Erythroblast (primary cell): Measurements from ENCODE around the gene COL25A1.

Experiments used
- GATA1 ChIP-seq: IDR thresholded peaks from 2 replicates; pipeline ENCODE4 v1.6.1; 2011; ENCODE audit warnings: low read depth, mild to moderate bottlenecking, control low read depth, low read length, moderate library complexity
- POLR2A ChIP-seq: IDR thresholded peaks from 2 replicates; pipeline ENCODE4 v1.6.1; 2011; ENCODE audit warnings: mild to moderate bottlenecking, low read length

- no peak for TF ChIP-seq POLR2A
- TF ChIP-seq GATA1: no peak
Measured at GRCh38 chr4:108933046-108933445, 369.4 kb downstream of the COL25A1 start.
